GM19324 (cell line): ENCODE data around the gene OR2T1.
A peak's percentile ranks its signal among the peaks of the same experiment; 100 is the strongest.
"Not testable (repeated sequence)": the region's sequence is repeated elsewhere in the genome, so short reads cannot be mapped to it uniquely, and the experiment has no call there.

Source experiments
- ATAC-seq: cut with Tn5 transposase; IDR thresholded peaks from one replicate; pipeline ENCODE4 v1.9.1; 2021; ENCODE audit warnings: mild to moderate bottlenecking, moderate library complexity; ENCODE audit not compliant: unreplicated experiment, low FRiP score

Gene OR2T1

GRCh38 chr1:248402748-248403147, at the start of gene OR2T1:
Gene OR2T1, plus strand, starts transcription at chr1:248403048. Its CDS starts 3,100 bp downstream, at chr1:248406148.
- ATAC-seq: no peak

GRCh38 chr1:248359415-248359814, 43.4 kb upstream of the OR2T1 start:
- ATAC-seq: no peak

- ATAC-seq: no peak
Measured at GRCh38 chr1:248361121-248361715, 41.6 kb upstream of the OR2T1 start, which contains the start of gene OR2T4. Gene OR2T4, plus strand, starts transcription at chr1:248361665. Its CDS starts 0 bp downstream, at chr1:248361665.

- peak; percentile 50 for ATAC-seq
Measured at GRCh38 chr1:248366609-248367008, 36.2 kb upstream of the OR2T1 start.

GRCh38 chr1:248372394-248372793, 30.5 kb upstream of the OR2T1 start:
- ATAC-seq: no peak

- ATAC-seq: no peak
Measured at GRCh38 chr1:248373761-248374160, 29.1 kb upstream of the OR2T1 start.

- no peak for ATAC-seq
Measured at GRCh38 chr1:248375446-248375845, 27.4 kb upstream of the OR2T1 start, which contains the start of gene OR2T6. Gene OR2T6, plus strand, starts transcription at chr1:248375746. Its CDS starts 11,863 bp downstream, at chr1:248387609.

- ATAC-seq: no peak
Measured at GRCh38 chr1:248376916-248377315, 25.9 kb upstream of the OR2T1 start.

GRCh38 chr1:248380854-248381253, 22.0 kb upstream of the OR2T1 start:
- no peak for ATAC-seq

- no peak for ATAC-seq
Measured at GRCh38 chr1:248388426-248388825, 14.4 kb upstream of the OR2T1 start.

GRCh38 chr1:248393050-248393449, 9.8 kb upstream of the OR2T1 start:
- ATAC-seq: no peak

- no peak for ATAC-seq
Measured at GRCh38 chr1:248404024-248404423, 1.2 kb downstream of the OR2T1 start.

GRCh38 chr1:248406721-248407692, 4.2 kb downstream of the OR2T1 start:
- no peak for ATAC-seq

- no peak for ATAC-seq
Measured at GRCh38 chr1:248416226-248416625, 13.4 kb downstream of the OR2T1 start.

- no peak for ATAC-seq
Measured at GRCh38 chr1:248417854-248418253, 15.0 kb downstream of the OR2T1 start.

- no peak for ATAC-seq
Measured at GRCh38 chr1:248421384-248421783, 18.5 kb downstream of the OR2T1 start.

- ATAC-seq: peak; percentile 62
Measured at GRCh38 chr1:248427526-248428191, 24.8 kb downstream of the OR2T1 start.

GRCh38 chr1:248428192-248428533, 25.3 kb downstream of the OR2T1 start:
- ATAC-seq: peak; percentile 91

GRCh38 chr1:248431683-248432082, 28.8 kb downstream of the OR2T1 start:
- not testable (repeated sequence) for ATAC-seq

GRCh38 chr1:248432201-248432600, 29.4 kb downstream of the OR2T1 start:
- not testable (repeated sequence) for ATAC-seq
